Activated T-cell treated with anti-CD3 and anti-CD28 coated beads, Interleukin-2, amount 50 U/mL, for 4 hours (primary cell): ENCODE results near the gene ADCY6. TPM values are rescaled to one million over a fixed set of nuclear protein-coding genes. Genes with fewer than 3 reads are reported as not detected.

ENCODE experiments used
- ATAC-seq, 2 donors: fragments of 200-7000 bp; cut with Tn5 transposase; one replicate each; pipeline ENCODE4 v1.10.0; 2021
- DNase-seq: peaks from one replicate; pipeline ENCODE4 v3.0.0-alpha.2; 2020
- H3K27me3 Mint-ChIP-seq: one replicate; pipeline ENCODE4 v1.8.0; 2021; ENCODE audit warnings: low read depth, mixed read lengths
- H3K36me3 Mint-ChIP-seq: one replicate; pipeline ENCODE4 v1.8.0; 2022; ENCODE audit warnings: mixed read lengths; ENCODE audit not compliant: insufficient read depth
- H3K4me1 Mint-ChIP-seq: one replicate; pipeline ENCODE4 v1.8.0; 2021; ENCODE audit warnings: low read depth, mixed read lengths
- H3K4me3 Mint-ChIP-seq: one replicate; pipeline ENCODE4 v1.8.0; 2021; ENCODE audit warnings: mild to moderate bottlenecking, moderate library complexity, mixed read lengths
- H3K9me3 Mint-ChIP-seq: one replicate; pipeline ENCODE4 v1.8.0; 2021; ENCODE audit warnings: mixed read lengths
- total RNA-seq, 3 donors: library from RNA; stranded (reverse); gene quantifications; one replicate each; pipeline ENCODE4 v1.2.1, GENCODE V29; 2021

ADCY6 gene
- total RNA-seq = under 1 TPM; 0.22 to 0.53 (median 0.40) TPM

DNA sequence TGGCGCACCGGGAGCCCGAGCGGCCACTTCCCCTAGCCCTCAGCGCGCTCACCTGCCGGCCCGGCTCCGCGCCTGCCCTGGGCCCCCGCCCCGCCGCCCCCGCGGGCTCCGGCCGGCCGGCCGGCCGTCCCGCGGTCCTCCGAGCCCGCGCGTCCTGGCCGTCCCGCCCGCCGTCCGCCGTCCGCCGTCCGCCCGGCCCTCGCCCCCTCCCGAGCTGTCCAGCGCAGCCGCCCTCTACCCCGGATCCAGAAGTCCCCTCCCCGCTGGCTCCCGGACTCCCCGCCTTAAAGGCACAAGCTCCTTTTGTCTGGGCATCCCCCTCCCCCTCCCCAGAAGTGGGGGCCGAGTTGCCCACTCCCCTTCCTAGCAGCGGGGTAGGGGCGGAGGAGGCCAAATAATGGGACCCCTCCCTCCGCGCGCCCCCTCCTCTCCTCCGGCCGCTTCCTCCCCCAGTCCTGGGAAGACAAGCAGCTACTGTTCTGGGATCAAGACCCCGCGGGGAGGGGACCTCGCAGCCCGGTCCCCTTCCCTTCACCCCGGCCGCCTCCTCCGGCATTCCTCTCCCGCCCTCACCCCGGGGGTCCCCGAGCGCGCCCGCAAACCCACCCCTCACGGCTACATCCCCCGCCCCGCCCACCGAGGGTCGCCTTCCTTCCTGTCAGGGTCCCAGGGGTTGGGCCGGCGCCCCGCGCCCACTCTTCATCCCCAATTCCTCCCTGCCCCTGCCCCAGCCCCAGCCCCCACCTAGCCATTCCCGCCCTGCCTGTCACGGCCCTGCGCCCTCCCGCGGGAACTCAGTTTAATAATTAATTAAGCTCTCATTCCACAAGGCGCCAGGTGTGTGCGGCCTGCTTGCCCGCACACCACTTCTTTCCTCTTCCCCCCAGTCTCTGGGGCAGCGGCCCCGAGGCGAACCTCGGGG lies at the start of gene ADCY6:
ADCY6 (minus strand) TSS at position 236 of the 922 bp plus-strand sequence. CDS start 5,655 bp downstream, outside the sequence.
- ATAC-seq = peak; percentile 32 to 51
- Mint-ChIP-seq H3K4me3 (peak within 1 kb of the TSS; percentile 69), H3K27me3 (peaks cover 54% of the 10 kb centered on the region), H3K4me1 (peaks cover 8% of the 10 kb centered on the region), H3K9me3 (no peaks in the 10 kb centered on the region), H3K36me3 (no peaks in the 10 kb centered on the region)
- DNase-seq = no peak

DNA sequence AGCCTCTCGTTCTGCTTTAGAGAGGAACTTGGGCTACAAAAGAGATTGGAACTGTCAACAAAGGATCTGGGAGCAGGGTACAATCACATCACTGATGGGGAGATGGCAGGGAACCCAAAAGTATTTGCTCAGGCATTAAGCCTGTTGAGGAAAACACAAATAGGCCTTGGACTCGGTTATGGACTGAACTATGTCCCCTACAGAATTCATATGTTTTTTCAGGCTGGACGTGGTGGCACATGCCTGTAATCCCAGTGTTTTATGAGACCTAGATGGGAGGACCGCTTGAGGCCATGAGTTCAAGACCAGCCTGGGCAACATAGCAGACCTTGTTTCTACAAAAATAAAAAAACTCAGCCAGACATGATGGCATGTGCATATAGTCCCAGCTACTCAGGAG lies 49.2 kb upstream of the ADCY6 start:
- Mint-ChIP-seq H3K4me1 (no peaks in the 10 kb centered on the region), H3K36me3 (peaks cover 44% of the 10 kb centered on the region), H3K9me3 (no peaks in the 10 kb centered on the region), H3K4me3 (no peak overlapping the region), H3K27me3 (no peaks in the 10 kb centered on the region)
- no peak for DNase-seq
- no peak for ATAC-seq

DNA sequence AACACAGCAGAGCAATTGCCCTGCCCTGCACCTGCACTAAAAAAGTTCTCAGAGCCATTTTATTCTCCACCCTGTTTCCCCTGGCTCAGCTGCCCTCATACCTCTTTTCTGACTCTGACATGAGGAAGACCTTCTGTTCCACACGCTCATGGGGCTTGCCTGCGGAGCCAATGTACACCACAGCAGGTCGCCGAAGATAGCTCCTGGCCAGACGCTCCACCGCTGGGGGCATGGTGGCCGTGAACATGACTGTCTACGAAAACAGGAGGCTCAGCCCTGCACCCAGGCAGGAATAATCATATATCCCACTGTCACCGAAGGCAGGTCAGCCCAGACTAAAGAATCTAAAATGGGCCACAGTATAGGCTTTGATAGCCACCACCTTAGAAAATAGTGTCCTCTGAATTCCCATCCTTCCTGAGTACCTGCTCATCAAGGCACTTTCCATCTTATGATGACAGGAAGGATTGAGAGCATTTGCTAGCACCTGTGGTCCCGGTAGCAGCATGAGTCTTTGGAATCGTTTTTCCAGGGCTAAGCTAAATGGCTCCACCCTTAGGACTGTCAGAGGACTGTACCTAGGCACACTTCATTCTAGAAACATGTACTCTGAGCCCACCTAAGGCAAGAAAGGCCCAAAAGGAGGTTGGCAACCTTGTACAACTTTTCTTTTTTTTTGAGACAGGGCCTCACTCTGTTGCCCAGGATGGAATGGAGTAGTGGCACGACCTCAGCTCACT lies 43.6 kb upstream of the ADCY6 start:
- Mint-ChIP-seq H3K4me3 (no peak overlapping the region), H3K9me3 (no peaks in the 10 kb centered on the region), H3K27me3 (no peaks in the 10 kb centered on the region), H3K36me3 (peaks cover 60% of the 10 kb centered on the region), H3K4me1 (no peaks in the 10 kb centered on the region)
- no peak for ATAC-seq
- DNase-seq = no peak

DNA sequence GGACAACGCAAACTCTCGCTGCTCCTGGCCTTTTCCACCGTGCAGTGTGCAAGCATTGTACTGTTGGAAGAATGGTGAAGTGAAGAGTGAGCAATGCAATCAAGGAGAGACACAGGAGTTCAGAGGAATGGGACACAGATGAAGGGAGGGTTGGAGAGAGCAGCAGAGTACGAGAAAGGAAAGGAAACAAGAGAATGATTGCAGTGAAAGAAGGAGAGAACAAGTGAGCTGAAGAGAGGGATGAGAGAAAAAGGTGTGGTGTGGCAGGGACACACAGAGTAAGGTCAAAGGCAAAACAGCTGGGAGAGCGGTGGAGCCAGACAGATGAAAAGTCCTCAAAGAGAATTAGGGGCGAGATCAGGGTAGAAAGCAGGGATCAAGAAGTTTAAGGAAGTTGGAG lies 42.4 kb upstream of the ADCY6 start:
- no peak overlapping the region for H3K4me3 Mint-ChIP-seq
- H3K27me3 Mint-ChIP-seq = no peaks in the 10 kb centered on the region
- H3K4me1 Mint-ChIP-seq = no peaks in the 10 kb centered on the region
- peaks cover 50% of the 10 kb centered on the region for H3K36me3 Mint-ChIP-seq
- DNase-seq = no peak
- no peaks in the 10 kb centered on the region for H3K9me3 Mint-ChIP-seq
- no peak for ATAC-seq

- no peak for DNase-seq
- Mint-ChIP-seq H3K9me3 (no peaks in the 10 kb centered on the region), H3K36me3 (peaks cover 39% of the 10 kb centered on the region), H3K4me1 (peaks cover 4% of the 10 kb centered on the region), H3K4me3 (no peak overlapping the region), H3K27me3 (no peaks in the 10 kb centered on the region)
- no peak for ATAC-seq
These were observed 40.1 kb upstream of the ADCY6 start for GRCh38 chr12:48828841-48829575.

DNA sequence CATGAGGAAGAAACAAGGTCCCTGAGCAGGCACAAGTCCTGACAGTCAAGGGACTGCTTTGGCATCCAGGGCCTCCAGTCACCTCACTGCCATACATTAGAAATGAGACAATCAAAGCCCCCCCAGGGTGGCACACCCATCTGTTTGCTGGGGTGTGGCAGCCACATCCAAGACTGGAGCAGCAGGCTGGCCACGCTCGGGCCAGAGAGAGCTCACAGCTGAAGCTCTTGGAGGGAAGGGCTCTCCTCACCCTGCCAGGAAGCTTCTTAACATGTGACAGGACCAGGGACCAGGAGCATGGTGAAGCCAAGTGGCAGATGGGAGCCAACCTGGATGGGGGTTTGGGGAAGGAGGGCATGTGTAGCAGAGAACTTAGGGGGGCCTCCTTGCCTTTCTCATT lies 39.4 kb upstream of the ADCY6 start:
- Mint-ChIP-seq H3K9me3 (no peaks in the 10 kb centered on the region), H3K4me1 (peaks cover 4% of the 10 kb centered on the region), H3K4me3 (no peak overlapping the region), H3K36me3 (peaks cover 36% of the 10 kb centered on the region), H3K27me3 (no peaks in the 10 kb centered on the region)
- no peak for DNase-seq
- ATAC-seq = no peak

GRCh38 chr12:48827513-48828096 lies 38.7 kb upstream of the ADCY6 start:
- Mint-ChIP-seq H3K9me3 (no peaks in the 10 kb centered on the region), H3K36me3 (peaks cover 32% of the 10 kb centered on the region), H3K27me3 (no peaks in the 10 kb centered on the region), H3K4me1 (peaks cover 4% of the 10 kb centered on the region), H3K4me3 (no peak overlapping the region)
- ATAC-seq (no peak), DNase-seq (no peak)

DNA sequence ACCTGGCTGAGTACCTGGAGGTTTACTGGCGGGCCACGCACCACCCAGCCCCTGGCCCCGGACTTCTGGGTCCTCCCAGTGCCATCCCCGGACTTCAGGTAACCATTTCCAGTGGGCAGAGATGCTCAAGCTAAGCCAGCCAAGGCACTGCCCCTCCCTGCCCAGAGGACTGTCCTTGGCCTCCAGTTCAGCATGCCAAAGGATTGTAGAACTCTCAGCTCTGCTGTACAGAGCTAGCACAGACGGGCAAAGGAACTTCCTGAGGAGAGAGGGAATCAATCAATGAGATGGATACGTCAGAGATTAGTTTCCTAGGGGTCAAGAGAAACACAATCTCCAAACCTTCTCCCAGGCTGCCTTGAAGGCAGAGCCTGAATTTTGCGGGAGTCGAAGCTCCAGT lies 38.1 kb upstream of the ADCY6 start:
- no peak for ATAC-seq
- Mint-ChIP-seq H3K9me3 (no peaks in the 10 kb centered on the region), H3K36me3 (peaks cover 27% of the 10 kb centered on the region), H3K4me3 (no peak overlapping the region), H3K27me3 (no peaks in the 10 kb centered on the region), H3K4me1 (peaks cover 4% of the 10 kb centered on the region)
- DNase-seq = no peak

DNA sequence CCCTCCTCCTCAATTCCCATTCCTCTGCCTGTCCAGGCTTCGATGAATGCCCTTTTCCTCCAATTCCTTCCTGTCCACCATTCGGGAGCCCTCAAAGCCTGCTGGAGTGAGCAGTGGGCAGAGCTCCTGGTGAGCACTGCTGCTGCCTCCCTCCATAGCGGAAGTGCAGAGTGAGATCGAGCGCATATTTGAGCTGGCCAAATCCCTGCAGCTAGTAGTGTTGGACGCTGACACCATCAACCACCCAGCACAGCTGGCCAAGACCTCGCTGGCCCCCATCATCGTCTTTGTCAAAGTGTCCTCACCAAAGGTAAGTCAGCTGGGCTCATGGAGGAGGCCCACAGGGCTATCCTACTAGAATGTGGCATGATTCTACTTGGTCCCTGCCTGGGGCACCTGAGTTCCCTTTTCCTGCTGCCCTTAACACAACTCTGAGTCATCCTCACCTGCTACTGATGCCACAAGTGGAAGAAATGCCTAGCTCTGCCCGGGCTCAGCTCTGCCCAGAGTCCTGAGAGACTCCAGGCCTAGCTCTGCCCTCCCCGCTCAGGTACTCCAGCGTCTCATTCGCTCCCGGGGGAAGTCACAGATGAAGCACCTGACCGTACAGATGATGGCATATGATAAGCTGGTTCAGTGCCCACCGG lies 37.4 kb upstream of the ADCY6 start:
- no peak for ATAC-seq
- H3K9me3 Mint-ChIP-seq = no peaks in the 10 kb centered on the region
- H3K36me3 Mint-ChIP-seq = peaks cover 23% of the 10 kb centered on the region
- peaks cover 4% of the 10 kb centered on the region for H3K4me1 Mint-ChIP-seq
- DNase-seq = no peak
- no peak overlapping the region for H3K4me3 Mint-ChIP-seq
- no peaks in the 10 kb centered on the region for H3K27me3 Mint-ChIP-seq

DNA sequence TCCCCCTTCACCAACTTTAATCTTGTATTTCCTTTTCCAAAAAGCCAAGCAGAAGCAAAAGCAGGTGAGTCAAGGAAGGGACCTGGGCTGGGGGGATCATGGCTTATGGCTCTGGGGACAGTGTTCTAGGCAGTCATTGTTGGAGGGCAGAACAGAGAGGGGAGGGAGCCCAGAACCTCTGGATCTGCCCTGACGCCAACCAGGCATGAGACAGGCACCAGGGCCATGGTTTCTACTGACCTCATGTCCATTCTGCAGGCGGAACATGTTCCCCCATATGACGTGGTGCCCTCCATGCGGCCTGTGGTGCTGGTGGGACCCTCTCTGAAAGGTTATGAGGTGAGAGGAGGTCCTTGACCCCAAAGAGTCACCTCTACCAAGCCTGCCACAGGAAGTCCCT lies 36.0 kb upstream of the ADCY6 start:
- ATAC-seq (no peak), DNase-seq (no peak)
- Mint-ChIP-seq H3K36me3 (peaks cover 14% of the 10 kb centered on the region), H3K4me1 (peaks cover 4% of the 10 kb centered on the region), H3K27me3 (no peaks in the 10 kb centered on the region), H3K9me3 (no peaks in the 10 kb centered on the region), H3K4me3 (no peak overlapping the region)

- no peaks in the 10 kb centered on the region for H3K9me3 Mint-ChIP-seq
- ATAC-seq (peak; percentile 32 to 64), DNase-seq (no peak)
- H3K36me3 Mint-ChIP-seq = peaks cover 8% of the 10 kb centered on the region
- peaks cover 4% of the 10 kb centered on the region for H3K4me1 Mint-ChIP-seq
- no peaks in the 10 kb centered on the region for H3K27me3 Mint-ChIP-seq
- no peak overlapping the region for H3K4me3 Mint-ChIP-seq
These were observed 35.2 kb upstream of the ADCY6 start for GRCh38 chr12:48824112-48824511.

GRCh38 chr12:48823281-48823680 lies 34.4 kb upstream of the ADCY6 start:
- Mint-ChIP-seq H3K9me3 (no peaks in the 10 kb centered on the region), H3K36me3 (peaks cover under 1% of the 10 kb centered on the region), H3K4me1 (peaks cover 6% of the 10 kb centered on the region), H3K27me3 (no peaks in the 10 kb centered on the region), H3K4me3 (no peak overlapping the region)
- DNase-seq = no peak
- no peak for ATAC-seq

- no peaks in the 10 kb centered on the region for H3K36me3 Mint-ChIP-seq
- DNase-seq (no peak), ATAC-seq (no peak)
- H3K4me3 Mint-ChIP-seq = no peak overlapping the region
- H3K27me3 Mint-ChIP-seq = no peaks in the 10 kb centered on the region
- peaks cover 11% of the 10 kb centered on the region for H3K4me1 Mint-ChIP-seq
- no peaks in the 10 kb centered on the region for H3K9me3 Mint-ChIP-seq
These were observed 33.8 kb upstream of the ADCY6 start for GRCh38 chr12:48822711-48823110.

DNA sequence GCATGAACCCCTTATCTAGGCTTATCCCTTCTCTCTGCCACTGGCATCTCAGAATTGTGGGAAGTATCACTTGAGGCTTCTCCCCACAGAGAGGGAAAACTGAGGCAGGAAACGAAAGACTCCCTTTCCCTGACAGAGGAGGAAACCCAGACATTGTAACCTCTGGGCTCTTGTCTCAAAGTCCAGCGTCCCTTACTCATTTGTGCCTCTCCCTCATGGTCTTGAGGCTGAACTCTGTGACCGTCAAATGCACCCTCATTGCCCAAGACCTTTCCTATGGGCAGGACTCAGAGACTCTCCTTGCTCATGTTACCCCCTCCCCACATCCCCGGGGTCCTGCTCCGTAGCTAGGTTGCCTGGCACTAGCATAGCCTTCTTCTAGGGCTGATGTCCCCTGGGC lies 33.2 kb upstream of the ADCY6 start:
- ATAC-seq (no peak), DNase-seq (no peak)
- H3K27me3 Mint-ChIP-seq = peaks cover 3% of the 10 kb centered on the region
- no peaks in the 10 kb centered on the region for H3K9me3 Mint-ChIP-seq
- no peak overlapping the region for H3K4me3 Mint-ChIP-seq
- H3K36me3 Mint-ChIP-seq = no peaks in the 10 kb centered on the region
- H3K4me1 Mint-ChIP-seq = peaks cover 16% of the 10 kb centered on the region
